GM12873 (cell line): ENCODE measurements around the gene UBR2.

ENCODE experiments used
- TF ChIP-seq, protein P1 (sequence below): IDR thresholded peaks from 2 replicates; pipeline ENCODE4 v1.5.1; 2012; ENCODE audit warnings: low read depth, mild to moderate bottlenecking, moderate library complexity, low read length, control low read depth; ENCODE audit not compliant: insufficient read depth; ENCODE audit errors: missing control alignments

Gene UBR2

DNA sequence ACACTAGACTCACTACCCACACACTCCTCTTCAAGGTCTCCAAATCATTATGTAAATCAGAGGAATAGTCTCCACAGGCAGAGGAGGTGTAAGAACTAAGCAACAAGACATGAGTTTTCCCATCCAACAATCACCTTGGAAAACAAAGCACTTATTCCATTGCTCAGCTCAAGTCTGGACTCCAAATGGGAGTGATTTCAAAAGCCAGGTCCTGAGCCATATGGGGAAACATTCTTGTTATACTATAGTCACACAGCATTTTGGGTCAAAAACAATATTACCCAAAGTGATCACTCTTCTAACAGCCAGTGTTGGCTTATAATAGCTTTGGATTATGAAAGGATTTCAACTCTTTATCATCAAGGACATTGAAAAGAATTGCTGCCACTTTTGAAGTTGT, 162.2 kb downstream of the UBR2 start:
- TF ChIP-seq, protein P1, sequence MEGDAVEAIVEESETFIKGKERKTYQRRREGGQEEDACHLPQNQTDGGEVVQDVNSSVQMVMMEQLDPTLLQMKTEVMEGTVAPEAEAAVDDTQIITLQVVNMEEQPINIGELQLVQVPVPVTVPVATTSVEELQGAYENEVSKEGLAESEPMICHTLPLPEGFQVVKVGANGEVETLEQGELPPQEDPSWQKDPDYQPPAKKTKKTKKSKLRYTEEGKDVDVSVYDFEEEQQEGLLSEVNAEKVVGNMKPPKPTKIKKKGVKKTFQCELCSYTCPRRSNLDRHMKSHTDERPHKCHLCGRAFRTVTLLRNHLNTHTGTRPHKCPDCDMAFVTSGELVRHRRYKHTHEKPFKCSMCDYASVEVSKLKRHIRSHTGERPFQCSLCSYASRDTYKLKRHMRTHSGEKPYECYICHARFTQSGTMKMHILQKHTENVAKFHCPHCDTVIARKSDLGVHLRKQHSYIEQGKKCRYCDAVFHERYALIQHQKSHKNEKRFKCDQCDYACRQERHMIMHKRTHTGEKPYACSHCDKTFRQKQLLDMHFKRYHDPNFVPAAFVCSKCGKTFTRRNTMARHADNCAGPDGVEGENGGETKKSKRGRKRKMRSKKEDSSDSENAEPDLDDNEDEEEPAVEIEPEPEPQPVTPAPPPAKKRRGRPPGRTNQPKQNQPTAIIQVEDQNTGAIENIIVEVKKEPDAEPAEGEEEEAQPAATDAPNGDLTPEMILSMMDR: no peak

DNA sequence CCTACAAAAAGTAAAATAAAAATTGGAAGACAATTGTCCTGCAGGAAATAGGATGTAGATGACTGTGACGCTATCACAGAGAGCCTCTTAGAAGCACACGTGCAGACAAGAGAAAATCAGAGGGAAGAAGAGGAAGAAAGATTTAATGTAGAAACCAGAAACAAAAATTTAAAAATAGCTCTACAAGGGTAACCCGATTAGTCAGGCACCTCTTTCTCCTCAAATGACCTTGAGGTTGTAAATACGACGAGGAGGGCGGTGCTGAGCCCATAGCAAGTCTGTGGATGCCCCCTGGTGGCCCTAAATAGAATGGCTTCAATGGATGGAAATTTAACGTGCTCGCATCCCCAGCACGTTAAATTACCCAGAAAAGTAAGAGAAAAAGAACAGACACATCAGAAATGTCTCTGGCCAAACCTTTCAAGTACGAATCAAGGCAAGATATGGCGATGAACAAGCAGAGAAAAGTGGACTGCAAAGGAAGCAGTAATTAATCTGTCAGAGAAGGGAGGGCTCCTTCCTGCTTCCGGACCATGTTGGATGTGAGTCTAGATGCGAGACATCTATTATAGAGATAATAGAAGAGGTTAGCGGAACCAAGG, 162.8 kb downstream of the UBR2 start:
- TF ChIP-seq, protein P1: peak; percentile 80

DNA sequence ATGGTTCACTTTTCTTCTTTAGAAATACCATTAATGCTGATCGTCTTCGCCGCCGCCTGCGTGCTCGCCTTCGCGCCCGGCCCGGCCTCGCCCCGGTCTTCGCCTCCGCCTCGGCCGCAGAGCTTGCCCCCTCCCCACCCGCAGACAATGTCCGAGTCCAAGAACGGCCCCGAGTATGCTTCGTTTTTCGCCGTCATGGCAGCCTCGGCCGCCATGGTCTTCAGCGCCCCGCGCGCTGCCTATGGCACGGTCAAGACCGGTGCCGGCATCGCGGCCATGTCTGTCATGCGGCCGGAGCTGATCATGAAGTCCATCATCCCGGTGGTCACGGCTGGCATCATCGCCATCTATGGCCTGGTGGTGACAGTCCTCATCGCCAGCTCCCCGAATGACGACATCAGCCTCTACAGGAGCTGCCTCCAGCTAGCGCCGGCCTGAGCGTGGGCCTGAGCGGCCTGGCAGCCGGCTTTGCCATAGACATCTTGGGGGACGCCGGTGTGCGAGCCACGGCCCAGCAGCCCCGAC, 163.3 kb downstream of the UBR2 start:
- TF ChIP-seq, protein P1: no peak

DNA sequence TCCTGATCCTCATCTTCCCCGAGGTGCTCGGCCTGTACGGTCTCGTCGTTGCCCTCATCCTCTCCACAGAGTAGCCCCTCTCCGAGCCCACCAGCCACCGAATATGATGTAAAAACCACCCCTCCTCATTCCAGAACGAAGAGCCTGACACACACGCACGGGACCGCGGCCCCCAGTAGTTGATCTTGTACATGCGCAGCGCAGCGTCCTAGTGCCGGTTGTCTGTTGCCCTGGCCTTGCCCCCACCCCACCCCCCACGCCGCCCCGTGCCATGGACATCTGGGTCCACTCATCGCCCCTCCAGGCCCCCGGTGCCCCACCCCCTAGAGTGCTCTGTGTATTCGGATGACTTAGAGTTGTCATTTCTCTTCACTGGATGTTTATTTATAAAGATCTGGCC, 163.8 kb downstream of the UBR2 start:
- TF ChIP-seq, protein P1: no peak

DNA sequence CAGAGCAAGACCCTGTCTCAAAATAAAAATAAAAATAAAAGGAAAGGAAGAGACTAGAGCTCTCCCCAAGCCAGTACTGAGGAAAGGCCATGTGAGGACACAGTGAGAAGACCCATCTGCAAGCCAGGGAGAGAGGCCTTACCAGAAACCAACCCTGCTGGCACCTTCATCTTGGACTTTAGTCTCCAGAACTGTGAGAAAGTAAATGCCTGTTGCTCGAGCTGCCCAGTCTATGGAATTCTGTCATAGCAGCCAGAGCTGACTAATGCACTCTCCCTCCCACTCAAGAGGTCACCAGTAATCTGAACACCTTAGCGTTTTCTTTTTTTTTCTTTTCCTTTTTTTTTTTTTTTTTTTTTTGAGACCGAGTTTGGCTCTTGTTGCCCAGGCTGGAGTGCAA, 165.9 kb downstream of the UBR2 start:
- TF ChIP-seq, protein P1: no peak

DNA sequence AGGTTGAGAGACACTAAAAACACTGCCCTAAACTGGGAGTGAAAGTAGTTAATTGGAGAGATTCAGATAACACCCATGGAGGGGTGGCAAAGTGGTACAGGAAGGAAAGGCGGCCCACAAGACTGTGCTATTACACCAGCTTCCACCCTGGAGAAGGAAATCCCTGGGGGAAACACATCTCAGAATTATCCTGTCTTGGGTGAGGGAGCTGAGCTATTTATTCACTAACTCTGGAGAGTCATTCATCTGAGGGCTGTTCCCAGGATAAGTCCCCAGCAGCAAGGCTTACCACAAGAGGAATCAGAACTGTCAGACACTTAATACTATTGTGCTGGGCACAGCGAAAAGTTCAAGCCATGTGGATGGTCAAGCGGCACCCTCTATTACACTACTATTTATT, 172.1 kb downstream of the UBR2 start:
- TF ChIP-seq, protein P1: no peak

DNA sequence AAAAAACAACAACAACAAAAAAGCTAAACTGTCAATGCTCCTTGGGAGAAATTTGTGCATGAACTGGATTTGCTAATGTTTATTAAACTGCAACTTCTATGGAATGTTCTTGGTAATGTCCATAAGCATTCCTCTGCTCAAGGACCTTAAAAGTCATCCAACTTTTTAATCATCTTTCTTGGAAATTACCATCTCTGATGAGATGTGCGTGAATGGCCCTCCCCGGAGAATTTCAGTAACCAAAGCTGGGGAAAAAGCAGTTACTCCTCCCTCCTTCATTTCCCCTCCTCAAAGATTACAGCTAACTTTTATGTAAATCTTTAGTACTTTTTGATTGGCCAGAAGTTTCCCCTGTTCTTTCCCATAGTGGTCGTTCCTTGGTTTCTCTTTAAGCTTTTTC, 176.9 kb downstream of the UBR2 start:
- TF ChIP-seq, protein P1: no peak
